ENCODE measurements around the gene TACR2.

TACR2 gene

GRCh38 chr10:69422676-69423075, 6.0 kb upstream of the TACR2 start:
- Histone ChIP-seq H3K27ac (ENCODE audit: low read depth, low read length) (no peak overlapping the region), H3K4me1 (ENCODE audit: control insufficient read depth in 5 of 5, insufficient read depth in 5 of 5, low read length in 5 of 5) (peaks cover 0 to 16% (median 0%) of the 10 kb centered on the region in 5 donors), H3K27me3 (ENCODE audit: control insufficient read depth in 5 of 5, insufficient read depth in 4 of 5, low read length in 5 of 5) (no peaks in the 10 kb centered on the region)

GRCh38 chr10:69421611-69422308, 5.0 kb upstream of the TACR2 start:
- H3K4me1 ChIP-seq (ENCODE audit: control insufficient read depth in 5 of 5, insufficient read depth in 5 of 5, low read length in 5 of 5): peaks cover 0 to 12% (median 0%) of the 10 kb centered on the region in 5 donors
- no peak overlapping the region for H3K9ac ChIP-seq (ENCODE audit: low read length in 5 of 5)
- no peaks in the 10 kb centered on the region for H3K9me3 ChIP-seq (ENCODE audit: control insufficient read depth in 5 of 5, low read length in 5 of 5)
- H3K27ac ChIP-seq (ENCODE audit: low read depth, low read length): no peak overlapping the region
- no peaks in the 10 kb centered on the region for H3K36me3 ChIP-seq (ENCODE audit: control insufficient read depth in 5 of 5, insufficient read depth in 5 of 5, low read length in 5 of 5)
- H3K27me3 ChIP-seq (ENCODE audit: control insufficient read depth in 5 of 5, insufficient read depth in 4 of 5, low read length in 5 of 5): no peaks in the 10 kb centered on the region
- H3K4me3 ChIP-seq (ENCODE audit: low read depth in 1 of 5, low read length in 5 of 5): no peak overlapping the region

More at GRCh38 chr10:69422676-69423075, 6.0 kb upstream of the TACR2 start:
- Histone ChIP-seq H3K4me3 (ENCODE audit: low read depth in 1 of 5, low read length in 5 of 5) (no peak overlapping the region), H3K36me3 (ENCODE audit: control insufficient read depth in 5 of 5, insufficient read depth in 5 of 5, low read length in 5 of 5) (no peaks in the 10 kb centered on the region), H3K9ac (ENCODE audit: low read length in 5 of 5) (no peak overlapping the region), H3K9me3 (ENCODE audit: control insufficient read depth in 5 of 5, low read length in 5 of 5) (no peaks in the 10 kb centered on the region)

GRCh38 chr10:69419744-69420126, 3.0 kb upstream of the TACR2 start:
- Histone ChIP-seq H3K9ac (ENCODE audit: low read length in 5 of 5) (no peak overlapping the region), H3K4me3 (ENCODE audit: low read depth in 1 of 5, low read length in 5 of 5) (no peak overlapping the region), H3K9me3 (ENCODE audit: control insufficient read depth in 5 of 5, low read length in 5 of 5) (no peaks in the 10 kb centered on the region), H3K36me3 (ENCODE audit: control insufficient read depth in 5 of 5, insufficient read depth in 5 of 5, low read length in 5 of 5) (no peaks in the 10 kb centered on the region), H3K27ac (ENCODE audit: low read depth, low read length) (no peak overlapping the region), H3K27me3 (ENCODE audit: control insufficient read depth in 5 of 5, insufficient read depth in 4 of 5, low read length in 5 of 5) (no peaks in the 10 kb centered on the region), H3K4me1 (ENCODE audit: control insufficient read depth in 5 of 5, insufficient read depth in 5 of 5, low read length in 5 of 5) (peaks cover 0 to 5% (median 0%) of the 10 kb centered on the region in 5 donors)

GRCh38 chr10:69419096-69419743, 2.5 kb upstream of the TACR2 start:
- no peak overlapping the region for H3K9ac ChIP-seq (ENCODE audit: low read length in 5 of 5)
- H3K4me1 ChIP-seq (ENCODE audit: control insufficient read depth in 5 of 5, insufficient read depth in 5 of 5, low read length in 5 of 5): peaks cover 0 to 4% (median 0%) of the 10 kb centered on the region in 5 donors
- H3K27me3 ChIP-seq (ENCODE audit: control insufficient read depth in 5 of 5, insufficient read depth in 4 of 5, low read length in 5 of 5): peaks cover 0 to under 1% (median 0%) of the 10 kb centered on the region in 5 donors
- no peaks in the 10 kb centered on the region for H3K9me3 ChIP-seq (ENCODE audit: control insufficient read depth in 5 of 5, low read length in 5 of 5)
- H3K27ac ChIP-seq (ENCODE audit: low read depth, low read length): no peak overlapping the region
- no peak overlapping the region for H3K4me3 ChIP-seq (ENCODE audit: low read depth in 1 of 5, low read length in 5 of 5)
- H3K36me3 ChIP-seq (ENCODE audit: control insufficient read depth in 5 of 5, insufficient read depth in 5 of 5, low read length in 5 of 5): no peaks in the 10 kb centered on the region

GRCh38 chr10:69418052-69418752, 1.5 kb upstream of the TACR2 start:
- no peak overlapping the region for H3K27ac ChIP-seq (ENCODE audit: low read depth, low read length)
- H3K9ac ChIP-seq (ENCODE audit: low read length in 5 of 5): no peak overlapping the region
- H3K4me1 ChIP-seq (ENCODE audit: control insufficient read depth in 5 of 5, insufficient read depth in 5 of 5, low read length in 5 of 5): peaks cover 0 to 3% (median 0%) of the 10 kb centered on the region in 5 donors

GRCh38 chr10:69417542-69417941, 824 bp upstream of the TACR2 start:
- H3K36me3 ChIP-seq (ENCODE audit: control insufficient read depth in 5 of 5, insufficient read depth in 5 of 5, low read length in 5 of 5): no peaks in the 10 kb centered on the region
- peaks cover 0 to 5% (median 0%) of the 10 kb centered on the region in 5 donors for H3K4me1 ChIP-seq (ENCODE audit: control insufficient read depth in 5 of 5, insufficient read depth in 5 of 5, low read length in 5 of 5)
- no peak overlapping the region for H3K27ac ChIP-seq (ENCODE audit: low read depth, low read length)
- no peaks in the 10 kb centered on the region for H3K9me3 ChIP-seq (ENCODE audit: control insufficient read depth in 5 of 5, low read length in 5 of 5)
- no peak overlapping the region for H3K9ac ChIP-seq (ENCODE audit: low read length in 5 of 5)
- no peak overlapping the region for H3K4me3 ChIP-seq (ENCODE audit: low read depth in 1 of 5, low read length in 5 of 5)
- H3K27me3 ChIP-seq (ENCODE audit: control insufficient read depth in 5 of 5, insufficient read depth in 4 of 5, low read length in 5 of 5): peaks cover 0 to 3% (median 0%) of the 10 kb centered on the region in 5 donors

More at GRCh38 chr10:69418052-69418752, 1.5 kb upstream of the TACR2 start:
- no peaks in the 10 kb centered on the region for H3K36me3 ChIP-seq (ENCODE audit: control insufficient read depth in 5 of 5, insufficient read depth in 5 of 5, low read length in 5 of 5)
- H3K4me3 ChIP-seq (ENCODE audit: low read depth in 1 of 5, low read length in 5 of 5): no peak overlapping the region
- H3K9me3 ChIP-seq (ENCODE audit: control insufficient read depth in 5 of 5, low read length in 5 of 5): no peaks in the 10 kb centered on the region
- H3K27me3 ChIP-seq (ENCODE audit: control insufficient read depth in 5 of 5, insufficient read depth in 4 of 5, low read length in 5 of 5): peaks cover 0 to 3% (median 0%) of the 10 kb centered on the region in 5 donors

GRCh38 chr10:69415951-69416350, 767 bp downstream of the TACR2 start:
- no peak overlapping the region for H3K4me3 ChIP-seq (ENCODE audit: low read depth in 1 of 5, low read length in 5 of 5)
- H3K9ac ChIP-seq (ENCODE audit: low read length in 5 of 5): no peak overlapping the region
- H3K4me1 ChIP-seq (ENCODE audit: control insufficient read depth in 5 of 5, insufficient read depth in 5 of 5, low read length in 5 of 5): peaks cover 0 to 5% (median 0%) of the 10 kb centered on the region in 5 donors
- H3K27me3 ChIP-seq (ENCODE audit: control insufficient read depth in 5 of 5, insufficient read depth in 4 of 5, low read length in 5 of 5): peaks cover 0 to 3% (median 0%) of the 10 kb centered on the region in 5 donors
- H3K36me3 ChIP-seq (ENCODE audit: control insufficient read depth in 5 of 5, insufficient read depth in 5 of 5, low read length in 5 of 5): no peaks in the 10 kb centered on the region
- no peaks in the 10 kb centered on the region for H3K9me3 ChIP-seq (ENCODE audit: control insufficient read depth in 5 of 5, low read length in 5 of 5)
- H3K27ac ChIP-seq (ENCODE audit: low read depth, low read length): no peak overlapping the region

- no peak overlapping the region for H3K9ac ChIP-seq (ENCODE audit: low read length in 5 of 5)
- H3K4me3 ChIP-seq (ENCODE audit: low read depth in 1 of 5, low read length in 5 of 5): no peak overlapping the region
- peaks cover 0 to 3% (median 0%) of the 10 kb centered on the region in 5 donors for H3K27me3 ChIP-seq (ENCODE audit: control insufficient read depth in 5 of 5, insufficient read depth in 4 of 5, low read length in 5 of 5)
- no peaks in the 10 kb centered on the region for H3K9me3 ChIP-seq (ENCODE audit: control insufficient read depth in 5 of 5, low read length in 5 of 5)
- H3K4me1 ChIP-seq (ENCODE audit: control insufficient read depth in 5 of 5, insufficient read depth in 5 of 5, low read length in 5 of 5): peaks cover 0 to 5% (median 0%) of the 10 kb centered on the region in 5 donors
- no peak overlapping the region for H3K27ac ChIP-seq (ENCODE audit: low read depth, low read length)
- H3K36me3 ChIP-seq (ENCODE audit: control insufficient read depth in 5 of 5, insufficient read depth in 5 of 5, low read length in 5 of 5): no peaks in the 10 kb centered on the region
Measured at GRCh38 chr10:69415049-69415448, 1.7 kb downstream of the TACR2 start.

GRCh38 chr10:69414036-69415018, 2.4 kb downstream of the TACR2 start:
- no peak overlapping the region for H3K9ac ChIP-seq (ENCODE audit: low read length in 5 of 5)
- H3K36me3 ChIP-seq (ENCODE audit: control insufficient read depth in 5 of 5, insufficient read depth in 5 of 5, low read length in 5 of 5): no peaks in the 10 kb centered on the region
- no peak overlapping the region for H3K27ac ChIP-seq (ENCODE audit: low read depth, low read length)
- no peaks in the 10 kb centered on the region for H3K9me3 ChIP-seq (ENCODE audit: control insufficient read depth in 5 of 5, low read length in 5 of 5)
- H3K4me3 ChIP-seq (ENCODE audit: low read depth in 1 of 5, low read length in 5 of 5): no peak overlapping the region
- H3K4me1 ChIP-seq (ENCODE audit: control insufficient read depth in 5 of 5, insufficient read depth in 5 of 5, low read length in 5 of 5): peaks cover 0 to 7% (median 2%) of the 10 kb centered on the region in 5 donors
- H3K27me3 ChIP-seq (ENCODE audit: control insufficient read depth in 5 of 5, insufficient read depth in 4 of 5, low read length in 5 of 5): peaks cover 0 to 3% (median 0%) of the 10 kb centered on the region in 5 donors

All from subcutaneous abdominal adipose tissue (tissue), 5 donors.